CD4-positive, alpha-beta T cell (primary cell): ENCODE data around the gene RIPK1. TPM values are rescaled to one million over a fixed set of nuclear protein-coding genes. Genes with fewer than 3 reads are reported as not detected.
"Not testable (repeated sequence)": the region's sequence is repeated elsewhere in the genome, so short reads cannot be mapped to it uniquely, and the experiment has no call there.

Experiments
- ATAC-seq: fragments of 200-7000 bp; cut with Tn5 transposase; one replicate; pipeline ENCODE4 v1.10.0; 2022; ENCODE audit warnings: mild to moderate bottlenecking; ENCODE audit not compliant: poor library complexity
- CTCF ChIA-PET: fragments of 350-600 bp; sonication (Branson Sonifier 250); formaldehyde crosslinking; loops from one replicate; lab custom pipeline; 2021; ENCODE audit warnings: antibody characterized with exemption, inconsistent platforms; lab: Charles Lee
- POLR2A ChIA-PET: fragments of 350-600 bp; sonication (Branson Sonifier 250); formaldehyde crosslinking; loops from one replicate; lab custom pipeline; 2021; ENCODE audit warnings: antibody characterized with exemption, inconsistent platforms; lab: Charles Lee
- DNase-seq, 14 experiments: peaks; one replicate each; pipeline ENCODE4 v3.0.0-alpha.2; 2013 to 2020; ENCODE audit warnings: mixed read lengths in 2 of 14
- H3K27ac ChIP-seq, 2 donors: one replicate each; pipeline versions ENCODE4 v1.5.1 to v1.7.0; 2013; ENCODE audit warnings: low read length in 2 of 2, low read depth in 1 of 2, mild to moderate bottlenecking in 1 of 2
- H3K27me3 ChIP-seq, 2 experiments: 1 replicate in 1 of 2; 2 replicates in 1 of 2; pipeline versions ENCODE4 v1.6.1 to v1.7.0; 2013; ENCODE audit warnings: low read length in 2 of 2, control low read depth in 1 of 2, mild to moderate bottlenecking in 1 of 2, moderate library complexity in 1 of 2; ENCODE audit not compliant: insufficient read depth in 2 of 2, control insufficient read depth in 1 of 2
- H3K36me3 ChIP-seq: one replicate; pipeline ENCODE4 v1.6.1; 2013; ENCODE audit warnings: low read length, control low read depth; ENCODE audit not compliant: insufficient read depth
- H3K4me1 ChIP-seq: one replicate; pipeline ENCODE4 v1.6.1; 2013; ENCODE audit warnings: low read length, control low read depth; ENCODE audit not compliant: insufficient read depth
- H3K4me3 ChIP-seq: one replicate; pipeline ENCODE4 v1.5.1; 2013; ENCODE audit warnings: mild to moderate bottlenecking, low read length, moderate library complexity
- H3K9me3 ChIP-seq, 2 experiments: 1 replicate in 1 of 2; 2 replicates in 1 of 2; pipeline versions ENCODE4 v1.6.1 to v1.7.0; 2013; ENCODE audit warnings: low read length in 2 of 2, mild to moderate bottlenecking in 2 of 2, control low read depth in 1 of 2, moderate library complexity in 1 of 2; ENCODE audit not compliant: control insufficient read depth in 1 of 2, insufficient read depth in 1 of 2
- H3K27ac Mint-ChIP-seq: one replicate; pipeline ENCODE4 v1.8.0; 2020; ENCODE audit warnings: mixed read lengths
- H3K27me3 Mint-ChIP-seq: one replicate; pipeline ENCODE4 v1.8.0; 2021; ENCODE audit warnings: mixed read lengths
- H3K36me3 Mint-ChIP-seq: one replicate; pipeline ENCODE4 v1.8.0; 2021; ENCODE audit warnings: low read depth, mixed read lengths
- H3K4me1 Mint-ChIP-seq: one replicate; pipeline ENCODE4 v1.8.0; 2021; ENCODE audit warnings: low read depth, mixed read lengths
- H3K4me3 Mint-ChIP-seq: one replicate; pipeline ENCODE4 v1.8.0; 2020; ENCODE audit warnings: mild to moderate bottlenecking, mixed read lengths
- H3K9me3 Mint-ChIP-seq: one replicate; pipeline ENCODE4 v1.8.0; 2020; ENCODE audit warnings: mixed read lengths
- CTCF ChIP-seq: fragments of 200-600 bp; IDR thresholded peaks from one replicate; pipeline ENCODE4 v1.8.0; 2022; ENCODE audit warnings: antibody characterized with exemption, mild to moderate bottlenecking
- intact Hi-C, 2 experiments: fragments of 100-400 bp; cut with DNase I in 1 of 2; cut with micrococcal nuclease in 1 of 2; formaldehyde crosslinking; loops; one replicate each; pipeline versions ENCODE4 v1.15.1 to v1.9.0; 2023 to 2025; cut with DNase I, micrococcal nuclease
- total RNA-seq, 174 experiments: library from RNA in 2 of 174; stranded (reverse) in 2 of 174; gene quantifications; one replicate each; pipeline ENCODE4 v1.2.3 and lab custom pipeline; 2021 to 2026

Gene RIPK1
- total RNA-seq, 2 experiments from 2014 or later: 17.2 to 17.3 TPM

- Mint-ChIP-seq H3K9me3 (no peaks in the 10 kb centered on the region), H3K4me1 (peaks cover 5% of the 10 kb centered on the region), H3K36me3 (peaks cover 19% of the 10 kb centered on the region), H3K4me3 (no peak overlapping the region), H3K27ac (no peak overlapping the region), H3K27me3 (peaks cover 4% of the 10 kb centered on the region)
- Histone ChIP-seq H3K36me3 (peaks cover 9% of the 10 kb centered on the region), H3K4me1 (peaks cover 5% of the 10 kb centered on the region), H3K9me3 (no peaks in the 10 kb centered on the region), H3K27ac (no peak overlapping the region), H3K27me3 (no peaks in the 10 kb centered on the region), H3K4me3 (no peak overlapping the region)
- no peak for ATAC-seq
- TF ChIP-seq CTCF: no peak
- CTCF ChIA-PET: interaction anchor here (0.8 kb wide), 1 partner anchor 22 kb away, joined by 3 read pairs; no protein-coding TSS in a partner anchor
- intact Hi-C loops: no loop called here
- POLR2A ChIA-PET: no interaction called here
- no peak for DNase-seq
Observed at GRCh38 chr6:3151691-3152090, 83.4 kb downstream of the RIPK1 start.

GRCh38 chr6:3152689-3153088 is 84.4 kb downstream of the RIPK1 start:
- peaks cover 5% of the 10 kb centered on the region for H3K4me1 Mint-ChIP-seq
- H3K4me3 Mint-ChIP-seq: no peak overlapping the region
- peaks cover 9% of the 10 kb centered on the region for H3K4me1 ChIP-seq
- no peak overlapping the region for H3K27ac Mint-ChIP-seq
- H3K27me3 ChIP-seq: no peaks in the 10 kb centered on the region
- H3K36me3 ChIP-seq: peaks cover 6% of the 10 kb centered on the region
- peaks cover 18% of the 10 kb centered on the region for H3K36me3 Mint-ChIP-seq
- TF ChIP-seq CTCF: no peak
- no peaks in the 10 kb centered on the region for H3K9me3 Mint-ChIP-seq
- ATAC-seq: no peak
- intact Hi-C loops: no loop called here
- H3K9me3 ChIP-seq: no peaks in the 10 kb centered on the region
- no peak overlapping the region for H3K27ac ChIP-seq
- H3K27me3 Mint-ChIP-seq: peaks cover 4% of the 10 kb centered on the region
- ChIA-PET POLR2A (interaction anchor here (0.8 kb wide), 1 partner anchor 79 kb away, joined by 3 read pairs; no protein-coding TSS in a partner anchor), CTCF (interaction anchor here (0.7 kb wide), 1 partner anchor 99 kb away, joined by 3 read pairs; no protein-coding TSS in a partner anchor)
- H3K4me3 ChIP-seq: no peak overlapping the region
- DNase-seq: no peak

- Mint-ChIP-seq H3K4me3 (peak overlapping the region; percentile 91), H3K36me3 (peaks cover 12% of the 10 kb centered on the region), H3K4me1 (peaks cover 23% of the 10 kb centered on the region), H3K27ac (peak overlapping the region; percentile 85)
- peaks cover 35% of the 10 kb centered on the region for H3K4me1 ChIP-seq
- H3K27me3 ChIP-seq, H3K36me3 ChIP-seq, DNase-seq, H3K9me3 ChIP-seq, H3K27ac ChIP-seq, H3K9me3 Mint-ChIP-seq, ATAC-seq, H3K4me3 ChIP-seq, H3K27me3 Mint-ChIP-seq, POLR2A ChIA-PET: not testable (repeated sequence)
- CTCF ChIA-PET: interaction anchor here (1.2 kb wide), 1 partner anchor 96 kb away, joined by 4 read pairs; no protein-coding TSS in a partner anchor
- intact Hi-C loops: loop anchor here in 1 of 2 experiments (5.0 kb wide), 3 partner anchors 38 to 202 kb away; partner anchors contain the start of gene BPHL
Observed at GRCh38 chr6:3155416-3155815, 87.1 kb downstream of the RIPK1 start.

GRCh38 chr6:3156184-3157130 is 88.2 kb downstream of the RIPK1 start:
- CTCF ChIA-PET: interaction anchor here (0.6 to 1.3 kb wide), 11 partner anchors 8 to 865 kb away, joined by 3 to 6 read pairs (median 3); a partner anchor contains a TSS
- DNase-seq: peak in 7 of 14 experiments; percentile 8 to 58 (median 31)

More at GRCh38 chr6:3156184-3157130, 88.2 kb downstream of the RIPK1 start:
- Mint-ChIP-seq H3K27ac (peak overlapping the region; percentile 85), H3K4me3 (peak overlapping the region; percentile 91), H3K36me3 (peaks cover 12% of the 10 kb centered on the region), H3K4me1 (peaks cover 33% of the 10 kb centered on the region)
- peak; percentile 4 for ATAC-seq
- Histone ChIP-seq H3K4me3 (peak overlapping the region; percentile 75), H3K4me1 (peaks cover 41% of the 10 kb centered on the region)
- not testable (repeated sequence) for H3K9me3 Mint-ChIP-seq, H3K9me3 ChIP-seq, H3K27me3 Mint-ChIP-seq, H3K27me3 ChIP-seq, H3K27ac ChIP-seq, H3K36me3 ChIP-seq
- POLR2A ChIA-PET: interaction anchor here (0.6 to 1.6 kb wide), 11 partner anchors 9 to 692 kb away, joined by 3 to 10 read pairs (median 3); partner anchors contain the start of genes FAM50B, NQO2 and RIPK1
- intact Hi-C loops: loop anchor here in 1 of 2 experiments (2.0 to 5.0 kb wide), 5 partner anchors 39 to 300 kb away; partner anchors contain the start of genes BPHL, PSMG4 and SLC22A23
